Measurements from ENCODE around the gene TBC1D22A.
"Not testable (repeated sequence)": the region's sequence is repeated elsewhere in the genome, so short reads cannot be mapped to it uniquely, and the experiment has no call there.

TBC1D22A gene

DNA sequence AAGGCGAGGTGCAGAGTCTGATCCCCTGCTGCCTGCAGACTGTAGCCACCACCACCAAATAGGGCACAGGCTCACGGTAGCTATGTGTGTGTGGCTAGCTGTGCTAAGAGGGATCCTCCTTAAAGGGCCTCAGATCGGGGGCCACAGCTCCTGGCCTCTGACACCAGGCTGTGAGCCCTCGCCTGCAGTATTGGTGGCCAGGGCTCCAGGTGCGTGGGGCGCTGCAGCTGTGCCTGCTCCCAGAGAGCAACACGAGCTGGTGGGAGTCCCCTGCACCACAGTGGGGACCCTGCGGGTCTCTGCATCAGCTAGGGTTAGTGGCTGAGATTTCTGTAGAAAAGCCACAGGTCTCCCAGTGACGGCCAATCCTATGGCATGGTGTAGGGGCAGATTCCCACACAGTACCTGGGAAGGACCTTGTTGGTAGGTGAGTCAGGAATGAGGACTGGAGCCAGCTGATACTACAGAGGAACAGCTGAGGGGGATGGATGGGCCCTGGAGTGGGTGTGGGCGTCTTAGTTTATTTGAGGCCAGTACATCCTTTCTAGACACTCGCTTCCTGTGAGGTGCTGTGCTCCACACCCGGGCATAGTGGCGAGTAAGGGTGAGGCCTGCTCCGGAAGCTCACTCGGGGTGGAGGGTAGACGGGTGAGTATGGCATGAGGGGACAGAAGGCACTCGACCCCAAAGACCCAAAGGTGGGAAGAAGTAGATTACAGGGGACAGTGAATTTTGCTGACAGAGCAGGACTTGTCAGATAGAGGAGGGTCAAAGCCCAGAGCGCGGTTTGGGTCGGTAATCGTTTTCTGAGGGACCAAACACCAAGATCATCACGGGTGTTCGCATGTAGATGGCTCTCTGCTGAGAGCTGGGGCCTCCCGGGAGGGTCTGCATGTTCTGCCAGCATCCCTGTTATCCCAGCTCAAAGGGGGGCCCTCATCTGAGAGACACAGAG, 212.5 kb downstream of the TBC1D22A start:
- DNase-seq (ENCODE audit: extremely low spot score, insufficient read length, low read depth) = no peak
- no peak for FAIRE-seq

DNA sequence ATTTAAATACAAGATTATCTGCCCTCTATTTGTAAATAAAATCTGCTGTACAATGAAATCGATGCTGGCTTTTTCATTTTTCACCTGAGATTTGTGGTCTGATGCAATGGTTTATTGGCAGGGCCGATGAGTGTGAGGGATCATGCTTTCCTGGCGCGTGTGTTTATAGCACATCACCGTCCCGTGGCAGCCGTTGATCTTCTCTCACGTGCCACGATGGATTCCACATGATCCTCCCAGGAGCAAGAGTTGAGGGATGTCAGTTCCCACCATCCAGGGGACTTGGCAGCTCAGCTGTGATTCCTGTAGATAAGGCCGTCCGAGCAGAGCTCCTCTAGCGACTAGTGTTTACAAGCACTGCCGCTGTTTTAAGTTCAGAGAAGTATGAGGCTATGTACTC, 213.7 kb downstream of the TBC1D22A start:
- DNase-seq (ENCODE audit: extremely low spot score, insufficient read length, low read depth) (no peak), FAIRE-seq (no peak)

DNA sequence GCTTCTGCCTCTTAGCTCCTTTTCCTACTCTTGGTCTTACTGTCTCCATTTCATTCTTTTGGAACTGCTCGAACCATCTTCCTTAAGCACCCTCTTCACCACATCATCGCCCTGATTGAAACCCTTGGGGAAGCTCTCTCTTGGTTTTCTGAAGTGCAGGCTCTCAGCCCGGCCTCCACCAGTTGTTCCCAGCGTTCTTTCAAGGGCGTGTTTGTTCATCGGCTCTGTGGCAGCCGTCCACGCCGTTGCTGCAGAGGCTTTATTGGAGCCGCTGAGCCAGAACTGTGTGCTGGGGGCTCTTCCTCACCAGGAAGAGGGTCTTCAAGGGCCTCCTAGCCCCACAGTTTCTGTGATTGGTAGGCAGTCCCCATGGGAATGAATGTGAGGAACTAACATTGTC, 214.1 kb downstream of the TBC1D22A start:
- FAIRE-seq (no peak), DNase-seq (ENCODE audit: extremely low spot score, insufficient read length, low read depth) (no peak)

- no peak for FAIRE-seq
- no peak for DNase-seq (ENCODE audit: extremely low spot score, insufficient read length, low read depth)
Observed at GRCh38 chr22:46977656-46978343, 215.3 kb downstream of the TBC1D22A start.

DNA sequence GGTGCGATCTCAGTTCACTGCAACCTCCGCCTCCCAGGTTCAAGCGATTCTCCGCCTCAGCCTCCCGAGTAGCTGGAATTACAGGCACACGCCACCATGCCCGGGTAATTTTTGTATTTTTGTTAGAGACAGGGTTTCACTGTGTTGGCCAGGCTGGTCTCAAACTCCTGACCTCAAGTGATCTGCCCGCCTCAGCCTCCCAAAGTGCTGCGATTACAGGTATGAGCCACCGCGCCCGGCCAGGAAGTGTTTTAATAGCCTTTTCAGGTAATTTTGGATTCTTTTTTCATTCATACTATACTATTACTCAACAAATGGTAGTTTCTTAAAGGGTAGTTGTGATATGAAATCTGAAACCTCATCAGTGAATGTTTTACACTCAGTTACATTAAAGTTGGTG, 216.2 kb downstream of the TBC1D22A start:
- not testable (repeated sequence) for FAIRE-seq; DNase-seq (ENCODE audit: extremely low spot score, insufficient read length, low read depth)

DNA sequence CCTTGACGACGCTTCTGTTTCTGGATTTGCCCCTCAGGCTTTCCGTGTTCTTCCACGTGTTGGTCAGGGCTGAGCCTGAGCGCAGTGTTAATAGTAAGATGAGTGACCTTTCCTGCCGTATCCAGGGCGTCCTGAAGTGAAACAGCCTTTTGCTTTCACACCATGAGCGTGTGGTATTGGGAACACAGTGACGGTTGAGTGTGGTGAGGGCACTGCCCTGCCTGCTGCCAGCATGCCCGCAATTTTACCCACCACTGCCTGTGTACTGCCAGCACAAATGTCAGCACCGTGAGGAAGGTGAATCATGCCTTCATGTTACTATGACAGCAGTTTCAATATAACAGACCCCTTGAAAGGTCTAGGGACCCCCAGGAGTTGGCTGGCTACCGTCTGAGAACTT, 217.1 kb downstream of the TBC1D22A start:
- DNase-seq (ENCODE audit: extremely low spot score, insufficient read length, low read depth) (no peak), FAIRE-seq (no peak)

GRCh38 chr22:46980392-46980791, 217.9 kb downstream of the TBC1D22A start:
- DNase-seq (ENCODE audit: extremely low spot score, insufficient read length, low read depth) (no peak), FAIRE-seq (no peak)

DNA sequence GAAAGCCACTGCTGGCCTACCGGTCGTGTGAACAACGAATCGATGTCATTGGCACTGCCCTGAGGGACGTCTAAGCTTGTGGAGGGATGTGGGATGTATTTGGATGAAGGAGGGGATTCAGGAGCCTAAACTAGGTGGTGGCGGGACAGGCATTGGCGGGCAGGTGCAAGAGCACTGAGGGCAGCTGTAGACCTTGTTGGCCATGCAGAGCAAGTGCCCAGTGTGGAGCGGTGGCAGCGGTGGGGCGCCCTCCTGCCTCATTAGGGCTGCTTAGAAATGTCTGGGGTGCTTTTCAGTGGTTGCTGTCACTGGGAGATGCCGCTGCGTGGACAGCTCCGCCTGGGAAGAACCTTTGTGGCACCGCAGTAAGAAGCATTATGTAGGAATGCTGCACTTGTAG, 220.2 kb downstream of the TBC1D22A start:
- FAIRE-seq (no peak), DNase-seq (ENCODE audit: extremely low spot score, insufficient read length, low read depth) (no peak)

DNA sequence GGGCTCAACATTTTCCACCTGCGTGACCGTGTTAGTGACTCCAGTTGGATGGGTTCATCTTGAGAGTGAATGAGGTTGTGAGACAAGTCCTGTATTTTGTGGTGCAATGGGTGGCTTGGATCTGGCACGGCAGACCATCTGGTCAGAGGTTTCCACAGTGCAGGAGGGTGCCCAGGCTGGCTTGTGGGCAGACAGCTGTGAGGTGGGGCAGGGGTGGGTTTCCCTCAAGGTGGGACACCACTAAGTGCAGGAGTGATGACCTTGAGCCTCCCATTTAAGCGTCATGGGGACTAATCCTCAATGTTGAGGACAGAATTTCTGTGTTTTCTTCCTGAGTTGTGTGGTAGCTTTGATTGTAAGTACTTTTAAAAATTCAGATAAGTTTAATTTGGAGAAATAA, 220.6 kb downstream of the TBC1D22A start:
- DNase-seq (ENCODE audit: extremely low spot score, insufficient read length, low read depth) = no peak

GRCh38 chr22:46984751-46985506, 222.5 kb downstream of the TBC1D22A start:
- FAIRE-seq = no peak
- no peak for DNase-seq (ENCODE audit: extremely low spot score, insufficient read length, low read depth)

More for the DNA sequence above, 220.6 kb downstream of the TBC1D22A start:
- FAIRE-seq = no peak

- DNase-seq (ENCODE audit: extremely low spot score, insufficient read length, low read depth) (no peak), FAIRE-seq (no peak)
Observed at GRCh38 chr22:46985507-46985882, 223.0 kb downstream of the TBC1D22A start.

- DNase-seq (ENCODE audit: extremely low spot score, insufficient read length, low read depth) (no peak), FAIRE-seq (no peak)
Observed at GRCh38 chr22:46986788-46987187, 224.3 kb downstream of the TBC1D22A start.

- FAIRE-seq (no peak), DNase-seq (ENCODE audit: extremely low spot score, insufficient read length, low read depth) (no peak)
Observed at GRCh38 chr22:46990937-46991550, 228.6 kb downstream of the TBC1D22A start.

GRCh38 chr22:46991666-46992065, 229.2 kb downstream of the TBC1D22A start:
- no peak for FAIRE-seq
- no peak for DNase-seq (ENCODE audit: extremely low spot score, insufficient read length, low read depth)

GRCh38 chr22:46992121-46992731, 229.8 kb downstream of the TBC1D22A start:
- DNase-seq (ENCODE audit: extremely low spot score, insufficient read length, low read depth) (no peak), FAIRE-seq (no peak)

GRCh38 chr22:46993633-46994032, 231.2 kb downstream of the TBC1D22A start:
- no peak for FAIRE-seq
- no peak for DNase-seq (ENCODE audit: extremely low spot score, insufficient read length, low read depth)

DNA sequence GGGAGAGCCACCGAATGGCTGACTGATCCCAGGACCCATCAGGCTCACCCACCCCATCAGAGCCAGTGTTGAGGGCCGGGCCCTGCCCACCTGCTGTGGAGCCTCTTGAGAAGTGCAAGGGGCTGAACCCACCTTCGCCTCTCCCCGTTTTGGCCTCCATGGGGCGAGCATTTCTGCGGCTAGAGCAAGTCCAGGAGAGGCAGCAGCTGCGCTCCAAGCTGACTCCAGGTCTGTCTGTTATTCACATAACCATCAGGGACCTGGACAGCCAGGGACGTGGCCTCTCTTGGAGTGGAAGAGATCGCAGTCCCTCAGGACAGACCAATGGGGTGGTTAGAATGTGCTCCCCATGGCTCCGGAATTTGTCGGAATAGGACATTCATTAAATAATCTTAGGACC, 231.8 kb downstream of the TBC1D22A start:
- no peak for DNase-seq (ENCODE audit: extremely low spot score, insufficient read length, low read depth)
- FAIRE-seq = no peak

- DNase-seq (ENCODE audit: extremely low spot score, insufficient read length, low read depth) (no peak), FAIRE-seq (no peak)
Observed at GRCh38 chr22:46994983-46995382, 232.5 kb downstream of the TBC1D22A start.

GRCh38 chr22:46995501-46996360, 233.3 kb downstream of the TBC1D22A start:
- FAIRE-seq (no peak), DNase-seq (ENCODE audit: extremely low spot score, insufficient read length, low read depth) (no peak)
